Measurements from ENCODE around the gene PERM1. TPM values are rescaled to one million over a fixed set of nuclear protein-coding genes. Genes with fewer than 3 reads are reported as not detected.

PERM1 gene
- total and polyA plus RNA-seq, 2 of the 13 experiments (the other 11 are each of a cell fraction or from before 2014, with no cell fraction given) = 0.04 to 0.29 TPM

GRCh38 chr1:999725-1000356 is 17.9 kb upstream of the PERM1 start, which contains the start of gene HES4 (continued):
- TF ChIP-seq SAFB2 (CRISPR knock-in tag; IDR thresholded peaks at IDR 0.05; ENCODE audit: borderline replicate concordance, low read depth) = 0 out of 2 replicates have a peak, but pooled peaks have one; percentile 18
- peak; percentile 74; the same call in 1 of the 2 replicates for TF ChIP-seq SPEN (CRISPR knock-in tag; IDR thresholded peaks at IDR 0.05; ENCODE audit: low read depth)
- no peak for TF ChIP-seq ZNF337 (CRISPR knock-in tag; IDR thresholded peaks at IDR 0.05; ENCODE audit: borderline replicate concordance, low read depth)
- no peak for TF ChIP-seq TCF7 (IDR thresholded peaks at IDR 0.05; ENCODE audit: low read depth)
- TF ChIP-seq LCORL (IDR thresholded peaks at IDR 0.05) = no peak
- no peak for TF ChIP-seq LCORL (CRISPR knock-in tag; IDR thresholded peaks at IDR 0.05)
- peak; percentile 60 for TF ChIP-seq TEAD3 (CRISPR knock-in tag; optimal IDR thresholded peaks at IDR 0.05; ENCODE audit: borderline replicate concordance)
- TF ChIP-seq RBM22 (optimal IDR thresholded peaks at IDR 0.05; ENCODE audit: low read length) = no peak
- TF ChIP-seq ZMYM3 (CRISPR knock-in tag; IDR thresholded peaks at IDR 0.05) = no peak
- TF ChIP-seq ZBTB49 (CRISPR knock-in tag; IDR thresholded peaks at IDR 0.05; ENCODE audit: borderline replicate concordance) = no peak
- peak; percentile 34; the same call in 1 of the 2 replicates for TF ChIP-seq SALL1 (CRISPR knock-in tag; IDR thresholded peaks at IDR 0.05)
- TF ChIP-seq ZNF180 (CRISPR knock-in tag; IDR thresholded peaks at IDR 0.05; ENCODE audit: borderline replicate concordance, low read depth) = no peak
- 0 out of 2 replicates have a peak, but pooled peaks have one; percentile 19 for TF ChIP-seq ZNF609 (CRISPR knock-in tag; IDR thresholded peaks at IDR 0.05; ENCODE audit: borderline replicate concordance)
- no peak for TF ChIP-seq REL (CRISPR knock-in tag; conservative IDR thresholded peaks at IDR 0.05)
- no peak for TF ChIP-seq TAF1 (CRISPR knock-in tag; IDR thresholded peaks at IDR 0.05)
- peak; percentile 82 for TF ChIP-seq ZFX (CRISPR knock-in tag; IDR thresholded peaks at IDR 0.05; ENCODE audit: low read depth)
- peak; percentile 43; the same call in 1 of the 2 replicates for TF ChIP-seq ZNF281 (CRISPR knock-in tag; IDR thresholded peaks at IDR 0.05; ENCODE audit: borderline replicate concordance)
- TF ChIP-seq ZNF644 (CRISPR knock-in tag; IDR thresholded peaks at IDR 0.05; ENCODE audit: low read depth) = no peak
- 0 out of 2 replicates have a peak, but pooled peaks have one; percentile 14 for TF ChIP-seq KDM3A (CRISPR knock-in tag; IDR thresholded peaks at IDR 0.05; ENCODE audit: low read depth)
- peak; percentile 32; the same call in 1 of the 3 replicates for TF ChIP-seq MXI1 (IDR thresholded peaks at IDR 0.05; ENCODE audit: borderline replicate concordance, low read depth, low read length)
- no peak; the same call in 1 of the 2 replicates for TF ChIP-seq RARA (CRISPR knock-in tag; IDR thresholded peaks at IDR 0.05)
